IMR-90 (cell line): Measurements from ENCODE around the gene MAPKAP1. TPM values are rescaled to one million over a fixed set of nuclear protein-coding genes. Genes with fewer than 3 reads are reported as not detected.

Experiments
- ATAC-seq: fragments of 200-7000 bp; cut with Tn5 transposase; 2 replicates; pipeline ENCODE4 v1.9.1; 2020; ENCODE audit warnings: low read depth, mild to moderate bottlenecking, moderate library complexity
- BruUV-seq: library from RNA; stranded (reverse); fragments of 400-500 nt; replicated peaks from 2 replicates; lab custom pipeline; 2021; lab: Mats Ljungman, UMichigan
- CTCF ChIA-PET: fragments of 300-600 bp; formaldehyde crosslinking; extraction: SDS; loops from one replicate; lab custom pipeline; 2021; ENCODE audit warnings: antibody characterized with exemption; lab: Yijun Ruan, JAX
- POLR2A ChIA-PET: fragments of 300-600 bp; sonication (Branson Sonifier 250); formaldehyde crosslinking; loops from one replicate; lab custom pipeline; 2022; ENCODE audit warnings: antibody characterized with exemption; ENCODE audit not compliant: unreplicated experiment; lab: Charles Lee
- DNase-seq: peaks from one replicate; pipeline ENCODE4 v3.0.0; 2013
- H2AFZ ChIP-seq: replicated peaks from 2 replicates; pipeline ENCODE3; 2013; ENCODE audit warnings: low read length, mild to moderate bottlenecking; ENCODE audit not compliant: poor library complexity
- H2AK5ac ChIP-seq: 2 replicates; pipeline ENCODE4 v1.6.1; 2013; ENCODE audit warnings: low read depth, low read length, inconsistent platforms
- H2AK9ac ChIP-seq: replicated peaks from 2 replicates; pipeline ENCODE3; 2013; ENCODE audit warnings: mild to moderate bottlenecking, low read depth, low read length, moderate library complexity; ENCODE audit not compliant: poor library complexity
- H2BK120ac ChIP-seq: 2 replicates; pipeline ENCODE4 v1.6.1; 2013; ENCODE audit warnings: low read depth, low read length, inconsistent platforms
- H2BK15ac ChIP-seq: 3 replicates; pipeline ENCODE4 v1.6.1; 2013; ENCODE audit warnings: low read depth, low read length, inconsistent platforms
- H2BK20ac ChIP-seq: 2 replicates; pipeline ENCODE4 v1.6.1; 2013; ENCODE audit warnings: low read depth, mild to moderate bottlenecking, inconsistent platforms, low read length, moderate library complexity
- H2BK5ac ChIP-seq: 2 replicates; pipeline ENCODE4 v1.6.1; 2013; ENCODE audit warnings: mild to moderate bottlenecking, low read depth, low read length, inconsistent platforms; ENCODE audit not compliant: poor library complexity, severe bottlenecking
- H3K14ac ChIP-seq: replicated peaks from 2 replicates; pipeline ENCODE4 v1.6.1; 2013; ENCODE audit warnings: low read depth, low read length, inconsistent platforms
- H3K18ac ChIP-seq: 2 replicates; pipeline ENCODE4 v1.6.1; 2013; ENCODE audit warnings: low read depth, low read length, control low read depth
- H3K23ac ChIP-seq: 2 replicates; pipeline ENCODE4 v1.6.1; 2013; ENCODE audit warnings: low read depth, low read length, inconsistent platforms
- H3K27ac ChIP-seq: 2 replicates; pipeline ENCODE4 v1.5.1; 2013; ENCODE audit warnings: mild to moderate bottlenecking, control low read depth, low read length; ENCODE audit not compliant: insufficient read depth
- H3K27me3 ChIP-seq: 2 replicates; pipeline ENCODE4 v1.6.1; 2013; ENCODE audit warnings: low read length; ENCODE audit not compliant: control insufficient read depth, insufficient read depth
- H3K36me3 ChIP-seq: 2 replicates; pipeline ENCODE4 v1.6.1; 2013; ENCODE audit warnings: low read length, mixed read lengths; ENCODE audit not compliant: control insufficient read depth, insufficient read depth
- H3K4ac ChIP-seq: 2 replicates; pipeline ENCODE4 v1.6.1; 2013; ENCODE audit warnings: low read depth, low read length, inconsistent platforms
- H3K4me1 ChIP-seq: 2 replicates; pipeline ENCODE4 v1.6.1; 2013; ENCODE audit warnings: low read length, mixed read lengths; ENCODE audit not compliant: control insufficient read depth, insufficient read depth
- H3K4me2 ChIP-seq: 2 replicates; pipeline ENCODE4 v1.6.1; 2013; ENCODE audit warnings: low read depth, mild to moderate bottlenecking, control low read depth, low read length, moderate library complexity
- H3K4me3 ChIP-seq: 2 replicates; pipeline ENCODE4 v1.5.1; 2013; ENCODE audit warnings: low read depth, mild to moderate bottlenecking, control low read depth, low read length, moderate library complexity; ENCODE audit not compliant: insufficient read depth
- H3K56ac ChIP-seq: 2 replicates; pipeline ENCODE4 v1.6.1; 2013; ENCODE audit warnings: low read length, inconsistent platforms; ENCODE audit not compliant: insufficient read depth; ENCODE audit errors: extremely low read depth
- H3K79me1 ChIP-seq, 2 experiments: 2 replicates each; pipeline ENCODE4 v1.6.1; 2013; ENCODE audit warnings: low read length in 2 of 2, inconsistent platforms in 1 of 2, low read depth in 1 of 2
- H3K9ac ChIP-seq: 2 replicates; pipeline ENCODE4 v1.6.1; 2013; ENCODE audit warnings: low read depth, low read length, control low read depth
- H3K9me1 ChIP-seq: 2 replicates; pipeline ENCODE4 v1.6.1; 2013; ENCODE audit warnings: low read length, inconsistent platforms; ENCODE audit not compliant: insufficient read depth
- H3K9me3 ChIP-seq: 2 replicates; pipeline ENCODE4 v1.6.1; 2013; ENCODE audit warnings: low read length; ENCODE audit not compliant: control insufficient read depth, insufficient read depth
- H4K20me1 ChIP-seq: 2 replicates; pipeline ENCODE4 v1.6.1; 2013; ENCODE audit warnings: low read length, inconsistent platforms; ENCODE audit not compliant: insufficient read depth
- H4K5ac ChIP-seq: 2 replicates; pipeline ENCODE4 v1.6.1; 2013; ENCODE audit warnings: mild to moderate bottlenecking, low read depth, low read length, control low read depth
- H4K8ac ChIP-seq, 2 experiments: 2 replicates each; pipeline ENCODE4 v1.6.1; 2013; ENCODE audit warnings: low read depth in 2 of 2, low read length in 2 of 2, control low read depth in 1 of 2, inconsistent platforms in 1 of 2
- H4K91ac ChIP-seq: 2 replicates; pipeline ENCODE4 v1.6.1; 2013; ENCODE audit warnings: low read depth, low read length, inconsistent platforms; ENCODE audit not compliant: insufficient read depth
- BHLHE40 ChIP-seq: fragments of 150-350 bp; IDR thresholded peaks from 2 replicates; pipeline ENCODE4 v1.6.1; 2016; ENCODE audit warnings: mild to moderate bottlenecking, low read depth, low read length
- CEBPB ChIP-seq: IDR thresholded peaks from 2 replicates; pipeline ENCODE4 v1.6.1; 2012; ENCODE audit warnings: low read depth, low read length, improper control_type of control experiment
- CHD1 ChIP-seq: IDR thresholded peaks from 2 replicates; pipeline ENCODE4 v1.6.1; 2012; ENCODE audit warnings: low read depth, low read length, improper control_type of control experiment
- FOS ChIP-seq: fragments of 150-350 bp; IDR thresholded peaks from 2 replicates; pipeline ENCODE4 v1.6.1; 2016; ENCODE audit warnings: low read depth, low read length
- MAFK ChIP-seq: IDR thresholded peaks from 2 replicates; pipeline ENCODE4 v1.6.1; 2012; ENCODE audit warnings: low read depth, low read length, improper control_type of control experiment
- MAZ ChIP-seq: IDR thresholded peaks from 2 replicates; pipeline ENCODE4 v1.6.1; 2012; ENCODE audit warnings: low read depth, mild to moderate bottlenecking, low read length, improper control_type of control experiment, moderate library complexity, borderline replicate concordance
- MXI1 ChIP-seq: IDR thresholded peaks from 2 replicates; pipeline ENCODE4 v1.6.1; 2012; ENCODE audit warnings: low read depth, mild to moderate bottlenecking, low read length, moderate library complexity, borderline replicate concordance
- NFE2L2 ChIP-seq: fragments of 150-350 bp; IDR thresholded peaks from 2 replicates; pipeline ENCODE4 v1.6.1; 2016; ENCODE audit warnings: low read depth, mild to moderate bottlenecking, low read length
- RAD21 ChIP-seq: IDR thresholded peaks from 2 replicates; pipeline ENCODE4 v1.6.1; 2012; ENCODE audit warnings: low read length, improper control_type of control experiment
- RCOR1 ChIP-seq: IDR thresholded peaks from 2 replicates; pipeline ENCODE4 v1.6.1; 2012; ENCODE audit warnings: mild to moderate bottlenecking, low read length, improper control_type of control experiment; ENCODE audit not compliant: insufficient replicate concordance
- RFX5 ChIP-seq: IDR thresholded peaks from 2 replicates; pipeline ENCODE4 v1.8.0; 2012; ENCODE audit warnings: low read depth, mild to moderate bottlenecking, low read length, moderate library complexity
- SMC3 ChIP-seq: fragments of 150-350 bp; IDR thresholded peaks from 2 replicates; pipeline ENCODE4 v1.6.1; 2016; ENCODE audit warnings: low read depth, mild to moderate bottlenecking, antibody characterized with exemption, low read length, moderate library complexity
- WGBS, 2 experiments: methylation state at CpG; one replicate each; pipeline versions ENCODE4 v1.1.5 to v1.1.7; 2013; ENCODE audit warnings: missing lambda C conversion rate in 2 of 2; ENCODE audit not compliant: insufficient read length in 1 of 2; ENCODE audit errors: extremely low coverage in 2 of 2; 5-methylcytosine and 5-hydroxymethylcytosine counted together
- dilution Hi-C: fragments of 300-500 bp; cut with HindIII; formaldehyde crosslinking; loops from one replicate; pipeline ENCODE4 v1.14.3; 2018; ENCODE audit warnings: low sequenced_read_pairs; ENCODE audit not compliant: unreplicated experiment
- in situ Hi-C: fragments of 300-500 bp; cut with MboI; formaldehyde crosslinking; loops from 3 replicates; pipeline ENCODE4 v1.14.3; 2019; ENCODE audit warnings: low sequenced_read_pairs, inconsistent platforms, mixed read lengths
- intact Hi-C: fragments of 100-400 bp; cut with micrococcal nuclease; formaldehyde crosslinking; loops from 2 replicates; pipeline ENCODE4 v1.10.0; 2022
- polyA plus RNA-seq, 3 experiments: library from polyadenylated mRNA; depleted of rRNA; stranded (reverse); fragments of >200 nt; gene quantifications; 2 replicates each; pipeline ENCODE4 v1.2.3, GENCODE V29; 2012; ENCODE audit warnings: low replicate concordance in 1 of 3
- total RNA-seq: library from RNA; depleted of rRNA; stranded (reverse); fragments of >200 nt; gene quantifications from 2 replicates; pipeline ENCODE4 v1.2.3, GENCODE V29; 2012
- TF ChIP-seq, protein P1 (sequence below): fragments of 150-350 bp; IDR thresholded peaks from 2 replicates; pipeline ENCODE4 v1.6.1; 2017; ENCODE audit warnings: mild to moderate bottlenecking, antibody characterized with exemption, low read length, low read depth
- TF ChIP-seq, protein P2 (sequence below): fragments of 150-350 bp; IDR thresholded peaks from 2 replicates; pipeline ENCODE4 v1.6.1; 2016; ENCODE audit warnings: low read depth, mild to moderate bottlenecking, low read length, moderate library complexity, borderline replicate concordance

Gene MAPKAP1
- total and polyA plus RNA-seq, 2 of the 4 experiments (the other 2 are of a cell fraction) = 87.2 to 158 TPM

DNA sequence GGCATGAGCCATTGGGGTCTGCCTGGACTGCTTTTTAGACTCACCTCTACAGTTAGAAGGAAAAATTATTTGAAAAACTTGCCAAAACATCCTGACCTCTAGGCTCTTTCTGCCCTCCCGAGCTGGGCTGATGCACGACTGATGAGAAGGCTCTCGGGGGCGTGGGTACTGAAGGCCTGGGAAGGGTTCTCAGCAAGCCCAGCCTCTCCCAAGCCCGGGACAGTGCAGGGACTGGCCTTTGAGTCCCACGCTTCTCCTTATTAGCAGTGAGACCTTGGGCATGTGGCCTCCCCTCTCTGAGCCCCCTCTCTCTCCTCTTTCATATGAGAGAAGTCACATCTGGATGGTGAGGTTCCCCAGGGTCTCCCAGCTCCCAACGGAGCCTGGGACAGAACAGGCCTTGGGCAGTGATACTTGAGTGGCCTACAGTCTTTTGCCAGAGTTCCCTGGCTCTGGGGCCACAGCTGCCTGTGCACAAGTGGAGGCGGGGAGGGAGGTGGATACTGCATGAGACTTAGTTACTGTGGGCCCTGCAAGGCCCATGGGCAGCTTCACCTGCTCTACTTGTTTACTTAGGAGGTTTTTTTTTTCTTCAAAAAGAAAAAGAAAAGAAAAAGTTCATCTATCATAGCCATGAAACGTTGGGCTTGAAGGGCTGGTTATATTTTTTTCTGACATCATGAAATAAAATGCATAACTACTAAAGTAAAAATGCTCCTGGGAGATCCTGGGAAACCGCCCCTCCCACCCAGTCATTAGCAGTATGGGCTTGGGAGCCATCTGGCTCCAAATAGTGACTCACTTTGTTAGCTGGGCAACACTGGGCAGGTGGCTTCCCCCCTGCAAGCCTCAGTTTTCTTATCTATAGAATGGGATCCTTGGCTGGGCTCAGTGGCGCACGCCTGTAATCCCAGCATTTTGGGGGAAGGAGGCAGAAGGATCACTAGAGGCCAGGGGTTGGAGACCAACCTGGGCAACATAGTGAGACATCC is 306.0 kb downstream of the MAPKAP1 start:
- Histone ChIP-seq H3K4me2 (no peak overlapping the region), H2BK20ac (no peak overlapping the region), H2BK5ac (no peak overlapping the region), H3K79me1 (no peaks in the 10 kb centered on the region), H3K4me3 (no peak overlapping the region), H3K14ac (no peak overlapping the region), H3K9me1 (no peaks in the 10 kb centered on the region), H3K9me3 (no peaks in the 10 kb centered on the region), H3K27ac (no peak overlapping the region), H3K9ac (no peak overlapping the region), H3K4me1 (no peaks in the 10 kb centered on the region), H2BK15ac (no peak overlapping the region), H2AK5ac (no peak overlapping the region), H2AK9ac (no peak overlapping the region), H2BK120ac (no peak overlapping the region), H4K8ac (no peak overlapping the region), H3K23ac (no peak overlapping the region), H2AFZ (no peak overlapping the region), H3K36me3 (no peaks in the 10 kb centered on the region), H3K4ac (no peak overlapping the region), H4K20me1 (no peaks in the 10 kb centered on the region), H4K91ac (no peak overlapping the region), H3K27me3 (peaks cover 3% of the 10 kb centered on the region; the same call in 1 of the 2 replicates), H4K5ac (no peak overlapping the region), H3K18ac (no peak overlapping the region), H3K56ac (no peak overlapping the region)
- CTCF ChIA-PET = no interaction called here
- BruUV-seq = no TSS peak
- in situ Hi-C loops = loop anchor here (10.0 to 25.0 kb wide), 3 partner anchors 234 to 1086 kb away; no protein-coding TSS in a partner anchor
- ATAC-seq = no peak
- WGBS, 2 experiments = no CpG with 5 or more reads among the region's 12 CpGs
- peak; percentile 21 for DNase-seq
- intact Hi-C loops = loop anchor here (10.0 kb wide), 1 partner anchor 1094 kb away; no protein-coding TSS in a partner anchor
- POLR2A ChIA-PET = interaction anchor here (0.6 kb wide), 1 partner anchor 384 kb away, joined by 3 read pairs; no protein-coding TSS in a partner anchor
- dilution Hi-C loops = no loop called here
- TF ChIP-seq RFX5 (no peak), FOS (no peak), BHLHE40 (no peak), CEBPB (no peak), CHD1 (no peak), MAZ (no peak), MAFK (no peak), NFE2L2 (no peak), RCOR1 (no peak), SMC3 (no peak), RAD21 (no peak), MXI1 (no peak)
- TF ChIP-seq, protein P1, sequence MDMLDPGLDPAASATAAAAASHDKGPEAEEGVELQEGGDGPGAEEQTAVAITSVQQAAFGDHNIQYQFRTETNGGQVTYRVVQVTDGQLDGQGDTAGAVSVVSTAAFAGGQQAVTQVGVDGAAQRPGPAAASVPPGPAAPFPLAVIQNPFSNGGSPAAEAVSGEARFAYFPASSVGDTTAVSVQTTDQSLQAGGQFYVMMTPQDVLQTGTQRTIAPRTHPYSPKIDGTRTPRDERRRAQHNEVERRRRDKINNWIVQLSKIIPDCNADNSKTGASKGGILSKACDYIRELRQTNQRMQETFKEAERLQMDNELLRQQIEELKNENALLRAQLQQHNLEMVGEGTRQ = no peak
- TF ChIP-seq, protein P2, sequence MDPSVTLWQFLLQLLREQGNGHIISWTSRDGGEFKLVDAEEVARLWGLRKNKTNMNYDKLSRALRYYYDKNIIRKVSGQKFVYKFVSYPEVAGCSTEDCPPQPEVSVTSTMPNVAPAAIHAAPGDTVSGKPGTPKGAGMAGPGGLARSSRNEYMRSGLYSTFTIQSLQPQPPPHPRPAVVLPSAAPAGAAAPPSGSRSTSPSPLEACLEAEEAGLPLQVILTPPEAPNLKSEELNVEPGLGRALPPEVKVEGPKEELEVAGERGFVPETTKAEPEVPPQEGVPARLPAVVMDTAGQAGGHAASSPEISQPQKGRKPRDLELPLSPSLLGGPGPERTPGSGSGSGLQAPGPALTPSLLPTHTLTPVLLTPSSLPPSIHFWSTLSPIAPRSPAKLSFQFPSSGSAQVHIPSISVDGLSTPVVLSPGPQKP = no peak
